GM12878 (cell line): ENCODE results near the gene PIWIL4. TPM values are rescaled to one million over a fixed set of nuclear protein-coding genes. Genes with fewer than 3 reads are reported as not detected.

Source experiments
- ATAC-seq: fragments of 200-7000 bp; cut with Tn5 transposase; 3 replicates; pipeline ENCODE4 v1.9.1; 2020; ENCODE audit warnings: mild to moderate bottlenecking, moderate library complexity
- BruUV-seq: library from RNA; stranded (reverse); fragments of 400-500 nt; replicated peaks from 2 replicates; lab custom pipeline; 2021; lab: Mats Ljungman, UMichigan
- CTCF ChIA-PET: fragments of 300-600 bp; sonication (Branson Sonifier 250); formaldehyde crosslinking; extraction: SDS; loops from one replicate; lab custom pipeline; 2021; ENCODE audit warnings: inconsistent platforms; lab: Yijun Ruan, JAX
- POLR2A ChIA-PET: fragments of 350-600 bp; formaldehyde crosslinking; extraction: SDS; loops from one replicate; lab custom pipeline; 2021; ENCODE audit warnings: inconsistent platforms; lab: Charles Lee
- RAD21 ChIA-PET: fragments of 300-600 bp; sonication (Branson Sonifier 250); formaldehyde crosslinking; loops from one replicate; lab custom pipeline; 2023; ENCODE audit warnings: antibody characterized with exemption; ENCODE audit not compliant: unreplicated experiment; lab: Charles Lee
- SMC1A ChIA-PET: fragments of 300-600 bp; sonication (Branson Sonifier 250); formaldehyde crosslinking; loops from one replicate; lab custom pipeline; 2023; ENCODE audit not compliant: unreplicated experiment, uncharacterized antibody; lab: Charles Lee
- DNase-seq: peaks from one replicate; pipeline ENCODE4 v3.0.0-alpha.2; 2011; ENCODE audit warnings: low read depth, low spot score
- FAIRE-seq: peaks from 3 replicates; lab custom pipeline; 2011; peaks lifted over from hg19 to GRCh38; lab: Jason Lieb, UNC
- H2AFZ ChIP-seq: 2 replicates; pipeline ENCODE4 v1.6.0; 2011; ENCODE audit warnings: low read depth, low read length, control low read depth; ENCODE audit not compliant: control insufficient read depth
- H3K27ac ChIP-seq: 2 replicates; pipeline ENCODE4 v1.5.1; 2011; ENCODE audit warnings: control low read depth; ENCODE audit not compliant: control insufficient read depth, insufficient read depth
- H3K27me3 ChIP-seq, 2 experiments: replicated peaks in 1 of 2; 2 replicates each; pipeline versions ENCODE4 v1.6.0 to v1.6.1; 2011; ENCODE audit warnings: low read length in 1 of 2; ENCODE audit not compliant: control insufficient read depth in 2 of 2, insufficient read depth in 2 of 2
- H3K36me3 ChIP-seq, 2 experiments: 2 replicates each; pipeline ENCODE4 v1.5.1; 2011; ENCODE audit warnings: low read length in 1 of 2; ENCODE audit not compliant: control insufficient read depth in 2 of 2, insufficient read depth in 2 of 2
- H3K4me1 ChIP-seq: 2 replicates; pipeline ENCODE4 v1.6.1; 2011; ENCODE audit warnings: mild to moderate bottlenecking, low read length, moderate library complexity, mixed read lengths; ENCODE audit not compliant: control insufficient read depth, insufficient read depth
- H3K4me2 ChIP-seq: 2 replicates; pipeline ENCODE4 v1.6.0; 2011; ENCODE audit warnings: control low read depth; ENCODE audit not compliant: control insufficient read depth, insufficient read depth
- H3K4me3 ChIP-seq: fragments of 200-600 bp; sonication (generic); 2 replicates; pipeline ENCODE4 v1.5.1; 2016
- H3K79me2 ChIP-seq: 2 replicates; pipeline ENCODE4 v1.6.0; 2011; ENCODE audit warnings: low read length; ENCODE audit not compliant: control insufficient read depth, insufficient read depth
- H3K9ac ChIP-seq: 2 replicates; pipeline ENCODE4 v1.8.0; 2011; ENCODE audit warnings: low read length, control low read depth, mixed read lengths; ENCODE audit not compliant: control insufficient read depth, insufficient read depth
- H3K9me3 ChIP-seq: replicated peaks from 3 replicates; pipeline ENCODE4 v1.5.1; 2011; ENCODE audit warnings: mild to moderate bottlenecking, low read length; ENCODE audit not compliant: control insufficient read depth, insufficient read depth
- H4K20me1 ChIP-seq: 2 replicates; pipeline ENCODE4 v1.6.0; 2011; ENCODE audit not compliant: control insufficient read depth, insufficient read depth
- ATF2 ChIP-seq: IDR thresholded peaks from 2 replicates; pipeline ENCODE4 v1.6.1; 2012; ENCODE audit warnings: low read length, inconsistent platforms
- CBX3 ChIP-seq: fragments of 200-600 bp; sonication (generic); IDR thresholded peaks from 2 replicates; pipeline ENCODE4 v1.6.1; 2016; ENCODE audit warnings: low read depth, borderline replicate concordance
- FOS ChIP-seq: IDR thresholded peaks from 3 replicates; pipeline ENCODE4 v1.6.1; 2011; ENCODE audit warnings: borderline replicate concordance; ENCODE audit not compliant: insufficient read length; ENCODE audit errors: extremely low read depth
- HCFC1 ChIP-seq: fragments of 150-350 bp; IDR thresholded peaks from 2 replicates; pipeline ENCODE4 v1.6.1; 2014; ENCODE audit warnings: low read length
- HSF1 ChIP-seq: fragments of 150-350 bp; IDR thresholded peaks from 2 replicates; pipeline ENCODE4 v1.6.1; 2014; ENCODE audit warnings: mild to moderate bottlenecking, low read depth, low read length
- IKZF1 ChIP-seq: fragments of 450-650 bp; conservative IDR thresholded peaks from 2 replicates; pipeline ENCODE4 v1.6.1; 2017; ENCODE audit warnings: antibody characterized with exemption, mild to moderate bottlenecking
- SMARCA5 ChIP-seq: fragments of 450-650 bp; IDR thresholded peaks from 2 replicates; pipeline ENCODE4 v1.6.1; 2017; ENCODE audit warnings: mild to moderate bottlenecking
- SMC3 ChIP-seq: IDR thresholded peaks from 2 replicates; pipeline ENCODE4 v1.6.1; 2011; ENCODE audit warnings: low read length, improper control_type of control experiment, borderline replicate concordance
- TCF7 ChIP-seq: IDR thresholded peaks from 2 replicates; pipeline ENCODE4 v1.6.1; 2014; ENCODE audit warnings: antibody characterized with exemption, borderline replicate concordance
- YY1 ChIP-seq: IDR thresholded peaks from 2 replicates; pipeline ENCODE4 v1.6.1; 2011; ENCODE audit warnings: low read depth, mild to moderate bottlenecking, low read length
- WGBS: methylation state at CpG from one replicate; pipeline ENCODE4 v1.1.6; 2016; ENCODE audit warnings: low lambda C conversion rate; ENCODE audit not compliant: insufficient replicate concordance, insufficient coverage; ENCODE audit errors: missing lambda C conversion rate; 5-methylcytosine and 5-hydroxymethylcytosine counted together
- in situ Hi-C: fragments of 300-500 bp; cut with MboI; formaldehyde crosslinking; loops from 9 replicates; pipeline ENCODE4 v1.14.3; 2018; ENCODE audit warnings: mixed read lengths
- intact Hi-C: fragments of 100-400 bp; cut with micrococcal nuclease; formaldehyde crosslinking; loops from one replicate; pipeline ENCODE4 v1.14.2; 2022; ENCODE audit not compliant: unreplicated experiment
- polyA plus RNA-seq, 11 experiments: library from polyadenylated mRNA; depleted of rRNA in 4 of 11; unstranded in 6 of 11; stranded (reverse) in 5 of 11; fragments of >200 nt; fragmentation: Nextera tagmentation in 4 of 11; fragmentation: Illumina TruSeq in 1 of 11; extraction: Ambion mirVana in 4 of 11; extraction: Trizol in 1 of 11; gene quantifications; 1 replicate in 1 of 11; 2 replicates in 10 of 11; pipeline versions ENCODE4 v1.2.1 to v1.2.3, GENCODE V29; 2011 to 2016; ENCODE audit warnings: inconsistent platforms in 2 of 11, missing spikeins in 2 of 11, low read depth in 1 of 11
- total RNA-seq, 4 experiments: library from RNA; depleted of rRNA in 3 of 4; stranded (reverse); fragments of >200 nt in 3 of 4; fragmentation: Illumina TruSeq in 1 of 4; extraction: Trizol in 1 of 4; gene quantifications; 2 replicates each; pipeline versions ENCODE4 v1.2.1 to v1.2.3, GENCODE V29; 2013 to 2021

The PIWIL4 gene
- total and polyA plus RNA-seq, 10 of the 15 experiments (the other 5 are each of a cell fraction or from before 2014, with no cell fraction given), result 0.23 to 13.3 (median 0.47) TPM

GRCh38 chr11:94662846-94663390 lies 95.8 kb downstream of the PIWIL4 start:
- intact Hi-C loops, result no loop called here
- no peak for DNase-seq
- ChIA-PET SMC1A (no interaction called here), RAD21 (no interaction called here), POLR2A (no interaction called here)
- Histone ChIP-seq H3K27ac (no peak overlapping the region), H3K4me1 (no peaks in the 10 kb centered on the region), H3K4me2 (no peak overlapping the region), H3K9ac (no peak overlapping the region), H3K9me3 (no peaks in the 10 kb centered on the region; the same call in 2 of the 3 replicates), H4K20me1 (no peaks in the 10 kb centered on the region)
- ATAC-seq, result no peak
- no peak for TF ChIP-seq FOS
- TF ChIP-seq HSF1, result no peak
- no peak for TF ChIP-seq CBX3
- TF ChIP-seq, all 136 proteins: peak for 0
- 20% methylated on average over 2 of the region's 2 CpGs for WGBS
- no peak overlapping the region for H2AFZ ChIP-seq
- no peaks in the 10 kb centered on the region for H3K36me3 ChIP-seq
- FAIRE-seq, result no peak
- CTCF ChIA-PET, result interaction anchor here (1.1 to 1.4 kb wide), 2 partner anchors 11 to 40 kb away, joined by 3 to 4 read pairs; no protein-coding TSS in a partner anchor
- BruUV-seq, result no TSS peak
- in situ Hi-C loops, result no loop called here
- no peaks in the 10 kb centered on the region for H3K79me2 ChIP-seq
- H3K4me3 ChIP-seq, result no peak overlapping the region
- H3K27me3 ChIP-seq, result peaks cover 2 to 9% of the 10 kb centered on the region in 2 experiments; a peak in 2 of 4 replicates

DNA sequence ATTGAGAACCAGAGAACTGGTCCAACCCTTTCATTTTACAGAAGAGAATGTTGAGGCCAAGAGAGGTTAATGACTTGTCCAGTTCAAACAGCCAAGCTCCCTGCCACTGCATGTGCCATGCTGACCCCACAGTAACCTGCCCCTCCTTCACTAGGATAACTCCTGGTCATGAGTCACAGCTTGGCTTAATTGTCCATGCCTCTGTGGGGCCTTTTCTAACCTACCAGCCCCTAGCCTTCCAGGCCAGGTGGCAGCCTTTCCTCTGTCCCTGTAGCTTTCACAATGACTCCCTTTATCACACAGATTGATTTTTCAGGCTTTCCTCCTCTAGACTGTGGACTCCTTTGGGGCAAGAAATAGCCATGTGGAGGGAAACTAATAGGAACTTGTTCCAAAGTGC lies 97.2 kb downstream of the PIWIL4 start:
- no peaks in the 10 kb centered on the region for H3K79me2 ChIP-seq
- DNase-seq, result no peak

More for the DNA sequence above, 97.2 kb downstream of the PIWIL4 start:
- H3K4me2 ChIP-seq, result no peak overlapping the region
- H3K4me1 ChIP-seq, result no peaks in the 10 kb centered on the region
- no peak overlapping the region for H3K4me3 ChIP-seq
- FAIRE-seq, result no peak
- in situ Hi-C loops, result no loop called here
- ChIA-PET SMC1A (no interaction called here), CTCF (no interaction called here)
- H3K9me3 ChIP-seq, result no peaks in the 10 kb centered on the region; the same call in 2 of the 3 replicates
- no peaks in the 10 kb centered on the region for H3K36me3 ChIP-seq
- no peaks in the 10 kb centered on the region for H4K20me1 ChIP-seq
- no peak overlapping the region for H2AFZ ChIP-seq
- intact Hi-C loops, result no loop called here
- H3K27ac ChIP-seq, result no peak overlapping the region
- no TSS peak for BruUV-seq
- H3K9ac ChIP-seq, result no peak overlapping the region
- TF ChIP-seq YY1, result no peak
- TF ChIP-seq TCF7, result no peak
- no peak for TF ChIP-seq SMC3
- no peak for TF ChIP-seq HCFC1
- no peak for TF ChIP-seq SMARCA5
- no peak for TF ChIP-seq ATF2
- TF ChIP-seq IKZF1, result no peak
- TF ChIP-seq, all 136 proteins: peak for 0
- ChIA-PET RAD21 (no interaction called here), POLR2A (no interaction called here)
- no peak for ATAC-seq
- H3K27me3 ChIP-seq, result peaks cover 2 to 9% of the 10 kb centered on the region in 2 experiments; a peak in 2 of 4 replicates
